ENCODE measurements around the gene NAPB.

GRCh38 chr20:23350196-23350903 is 70.9 kb downstream of the NAPB start, which contains the start of gene NXT1:
- peak; percentile 77; the same call in 1 of the 2 replicates for TF ChIP-seq POLR2A (IDR thresholded peaks at IDR 0.05; ENCODE audit: low read depth, low read length)
- TF ChIP-seq TAF1 (IDR thresholded peaks at IDR 0.05; ENCODE audit: borderline replicate concordance, low read depth, low read length): no peak
- TF ChIP-seq POLR2AphosphoS5 (IDR thresholded peaks at IDR 0.05; ENCODE audit: low read depth, low read length): peak; percentile 79
